Measurements from ENCODE around the gene FEM1B.

The FEM1B gene

GRCh38 chr15:68261241-68261640, 16.3 kb upstream of the FEM1B start:
- DNase-seq, result no peak

DNA sequence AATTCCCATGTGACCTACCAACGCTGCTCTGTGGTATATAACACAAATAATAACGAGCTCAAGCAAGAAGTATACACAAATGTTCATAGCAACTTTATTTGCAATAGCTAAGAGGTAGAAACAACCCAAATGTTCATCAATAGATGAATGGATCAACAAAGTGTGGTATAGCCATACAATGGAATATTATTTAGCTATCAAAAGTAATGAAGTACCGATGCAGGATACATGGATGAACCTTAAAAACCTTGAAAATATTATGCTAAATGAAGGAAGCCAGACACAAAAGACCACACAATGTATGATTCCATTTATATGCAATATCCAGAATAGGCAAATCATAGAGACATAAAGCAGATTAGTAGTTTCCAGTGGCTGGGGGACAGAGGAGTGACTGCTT, 15.6 kb upstream of the FEM1B start:
- no peak for DNase-seq

DNA sequence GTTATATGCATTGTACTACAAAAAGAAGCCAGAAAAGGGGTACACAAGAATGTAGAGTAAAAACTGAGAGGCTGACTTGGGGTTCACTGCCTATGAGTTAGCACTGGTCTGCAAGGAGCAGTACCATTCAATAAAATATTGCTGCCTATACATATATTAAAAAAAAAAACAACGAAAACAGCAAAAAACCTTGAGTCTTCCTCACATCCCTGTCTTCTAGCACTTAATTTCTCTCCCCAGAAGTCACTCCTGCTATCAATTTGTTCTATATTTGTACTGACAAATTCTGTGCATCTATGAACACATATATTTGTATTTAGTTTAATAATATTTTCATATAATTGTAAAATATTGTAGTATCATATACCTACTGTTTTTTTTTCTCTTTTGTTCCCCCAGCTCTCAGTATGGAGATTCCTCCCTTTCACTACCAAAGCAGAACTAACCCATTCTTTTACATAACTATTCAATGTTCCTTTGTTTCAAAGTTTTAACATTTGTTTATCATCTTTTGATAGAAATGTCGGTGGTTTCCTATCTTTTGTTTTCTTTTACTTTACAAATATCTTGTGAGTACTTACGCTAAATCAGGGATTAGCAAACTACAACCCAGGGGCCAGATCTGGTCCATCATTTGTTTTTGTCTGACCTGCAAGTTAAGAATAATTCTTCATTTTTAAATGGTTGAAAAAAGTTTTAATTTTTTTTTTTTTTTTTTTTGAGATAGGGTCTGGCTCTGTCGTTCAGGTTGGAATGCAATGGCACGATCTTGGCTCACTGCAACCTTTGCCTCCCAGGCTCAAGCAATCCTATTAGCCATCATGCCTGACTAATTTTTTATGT, 14.8 kb upstream of the FEM1B start:
- no peak for DNase-seq

- no peak for DNase-seq
Measured at GRCh38 chr15:68264282-68264681, 13.3 kb upstream of the FEM1B start.

DNA sequence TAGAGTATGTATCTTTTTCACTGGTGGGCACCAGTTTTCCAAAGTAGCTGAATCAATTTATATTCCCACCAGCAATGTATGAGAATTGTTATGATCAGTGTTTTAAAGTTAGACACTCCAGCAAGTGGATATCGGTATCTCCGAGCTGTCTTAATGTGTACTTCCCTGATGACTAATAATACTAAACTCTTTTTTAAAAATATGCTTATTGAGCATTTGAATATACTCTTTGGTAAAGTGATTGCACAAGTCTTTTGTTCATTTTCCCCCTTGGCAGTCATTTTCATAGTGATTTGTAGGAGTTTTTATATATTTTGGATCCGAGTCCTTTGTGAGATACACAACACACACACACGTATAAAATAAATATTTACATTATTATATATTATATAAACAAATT, 12.5 kb upstream of the FEM1B start:
- DNase-seq, result no peak

DNA sequence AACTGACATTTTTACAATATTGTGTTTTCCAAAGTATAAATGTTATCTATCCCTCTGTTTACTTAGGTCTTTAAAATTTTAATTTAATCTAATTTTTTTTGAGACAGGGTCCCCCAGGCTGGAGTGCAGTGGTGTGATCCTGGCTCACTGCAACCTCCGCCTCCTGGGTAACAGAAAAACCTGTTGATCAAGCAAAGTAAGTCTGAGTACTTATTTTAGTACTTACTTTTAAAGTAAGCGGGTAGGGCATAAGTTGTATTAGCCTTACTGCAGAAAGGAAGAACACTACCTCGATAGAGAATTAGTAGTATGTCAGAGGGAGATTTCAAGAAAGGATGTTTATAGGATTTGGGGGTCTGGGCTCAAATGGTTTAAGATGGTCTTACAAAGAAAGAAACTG, 11.9 kb upstream of the FEM1B start:
- DNase-seq, result no peak

DNA sequence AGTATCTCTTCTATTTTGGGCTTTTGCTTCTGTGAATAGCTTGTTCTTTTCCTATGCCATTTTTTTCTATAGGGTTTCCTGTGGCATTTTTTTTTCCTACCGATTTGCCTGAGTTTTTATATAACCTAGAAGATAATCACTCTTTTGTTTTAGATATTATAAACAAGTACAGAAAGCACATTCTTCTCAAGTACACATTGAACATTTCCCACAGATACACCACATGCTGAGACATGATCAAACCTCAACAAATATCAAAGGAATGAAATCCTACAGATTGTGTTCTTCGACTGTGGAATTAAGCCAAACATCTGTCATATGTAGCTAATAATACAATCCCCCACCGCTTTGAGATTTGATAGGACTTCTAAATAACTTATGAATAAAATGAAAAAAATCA, 9.1 kb upstream of the FEM1B start:
- DNase-seq, result no peak

DNA sequence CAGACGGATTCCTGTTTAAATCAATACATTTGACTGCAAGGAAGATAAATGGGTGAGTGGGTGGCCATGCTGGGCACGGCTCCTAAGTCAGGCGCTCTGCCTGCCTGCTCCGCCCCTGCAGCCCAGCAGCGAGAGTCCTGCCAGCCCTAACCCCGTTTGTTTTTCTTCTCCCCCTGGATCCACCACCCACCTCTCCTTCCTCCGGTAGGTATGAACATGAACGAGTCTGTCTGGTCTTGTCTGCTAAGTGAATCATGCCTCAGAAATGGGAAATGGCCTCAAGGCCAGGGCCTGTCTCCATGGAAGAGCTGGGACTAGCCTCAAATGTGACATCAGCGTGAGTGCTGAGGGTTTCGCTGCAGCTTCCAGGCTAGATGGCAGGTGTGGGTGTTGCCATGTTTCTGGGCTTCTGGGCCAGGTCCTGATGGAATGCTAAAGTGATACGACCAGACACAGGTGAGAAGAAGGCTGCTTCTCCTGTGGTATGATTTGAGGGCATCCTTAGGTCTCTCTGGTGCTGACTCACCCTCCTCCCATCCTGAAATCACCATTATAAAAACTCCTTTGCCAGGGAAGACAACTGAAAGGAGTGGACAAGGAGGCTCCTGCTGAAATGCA, 5.6 kb upstream of the FEM1B start:
- DNase-seq, result no peak

DNA sequence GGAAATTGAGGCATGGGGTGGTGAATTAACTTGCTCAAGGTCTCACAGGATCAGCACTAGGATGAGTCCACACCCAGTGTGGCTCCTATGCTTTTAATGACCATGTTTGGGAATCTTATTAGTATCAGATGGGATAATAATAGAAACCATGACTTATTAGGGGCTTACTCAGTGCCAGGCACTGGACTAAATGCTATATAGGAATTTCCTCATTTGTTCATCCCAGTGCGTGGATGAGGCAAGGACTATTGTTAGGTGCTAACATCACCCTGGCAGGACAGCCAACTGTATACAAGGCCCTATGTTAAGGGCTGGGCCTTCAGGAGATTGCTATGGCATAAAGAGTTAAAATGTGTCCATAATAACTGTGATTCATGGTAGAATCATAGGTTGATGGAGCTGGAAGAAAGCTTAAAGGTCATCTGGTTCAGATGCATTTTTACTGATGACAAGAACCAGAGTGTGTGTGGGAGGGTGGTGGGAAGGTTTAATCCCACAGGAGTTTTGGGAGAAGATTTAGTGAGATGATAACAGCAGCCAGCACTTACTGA, 4.7 kb upstream of the FEM1B start:
- DNase-seq, result no peak

DNA sequence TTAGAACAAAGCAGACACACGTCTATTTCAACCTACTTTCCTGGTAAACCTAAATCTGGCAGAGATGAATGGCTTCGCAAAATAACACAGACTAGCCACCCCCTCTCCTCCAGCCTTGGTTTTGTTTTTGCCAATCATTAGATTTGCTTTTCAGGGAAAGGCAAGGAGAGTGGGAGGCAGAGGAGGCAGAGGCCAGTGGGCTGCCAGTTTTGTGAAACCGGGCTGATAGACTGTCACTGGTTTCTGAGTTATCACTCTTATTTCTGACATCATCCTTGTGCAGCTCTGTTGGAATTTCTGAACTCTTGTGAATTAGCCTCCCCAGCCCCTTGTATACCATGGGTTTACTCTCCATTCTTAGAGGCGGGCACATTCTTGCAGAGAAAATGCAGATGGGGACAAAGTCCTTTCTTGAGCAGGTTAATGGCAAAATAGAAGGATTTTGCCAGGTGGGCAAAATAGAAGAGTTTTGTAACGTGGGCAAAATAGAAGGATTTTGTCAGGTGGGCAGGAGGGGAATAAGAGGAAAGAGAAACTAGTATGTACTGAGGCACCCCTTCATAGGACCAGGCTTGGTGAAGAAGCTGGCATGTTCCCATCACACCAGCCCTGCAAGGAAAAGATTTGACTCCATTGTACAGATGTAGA, 3.2 kb upstream of the FEM1B start:
- DNase-seq, result no peak

GRCh38 chr15:68275165-68275746, 2.3 kb upstream of the FEM1B start:
- no peak for DNase-seq

- no peak for DNase-seq
Measured at GRCh38 chr15:68276668-68277067, 877 bp upstream of the FEM1B start.

DNA sequence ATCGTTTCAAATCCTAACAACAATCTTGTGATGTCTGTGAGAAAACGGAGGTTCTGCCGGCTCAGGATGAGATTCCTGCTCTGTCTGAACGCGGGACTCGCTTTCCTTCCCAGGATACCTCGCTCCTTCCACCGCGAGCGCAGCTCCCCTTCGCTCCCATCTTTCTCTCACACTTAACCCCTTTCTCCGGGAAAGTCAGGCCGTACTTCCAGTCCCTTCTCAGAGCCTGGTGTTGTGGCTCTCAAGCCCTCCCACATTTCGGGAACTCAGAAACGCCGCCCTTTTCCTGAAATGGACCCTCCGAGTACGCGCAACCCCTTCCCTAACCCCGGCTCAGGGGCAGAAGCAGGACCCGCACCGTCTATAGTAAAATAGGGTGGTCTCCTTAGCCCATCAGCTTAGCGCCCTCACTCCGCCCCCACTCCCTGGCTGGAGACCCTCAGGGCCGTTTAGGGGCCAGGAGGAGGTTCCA, 378 bp upstream of the FEM1B start:
- no peak for DNase-seq

- no peak for DNase-seq
Measured at GRCh38 chr15:68278345-68278594, 725 bp downstream of the FEM1B start.

GRCh38 chr15:68278595-68279405, 1.3 kb downstream of the FEM1B start:
- DNase-seq, result peak; percentile 42

DNA sequence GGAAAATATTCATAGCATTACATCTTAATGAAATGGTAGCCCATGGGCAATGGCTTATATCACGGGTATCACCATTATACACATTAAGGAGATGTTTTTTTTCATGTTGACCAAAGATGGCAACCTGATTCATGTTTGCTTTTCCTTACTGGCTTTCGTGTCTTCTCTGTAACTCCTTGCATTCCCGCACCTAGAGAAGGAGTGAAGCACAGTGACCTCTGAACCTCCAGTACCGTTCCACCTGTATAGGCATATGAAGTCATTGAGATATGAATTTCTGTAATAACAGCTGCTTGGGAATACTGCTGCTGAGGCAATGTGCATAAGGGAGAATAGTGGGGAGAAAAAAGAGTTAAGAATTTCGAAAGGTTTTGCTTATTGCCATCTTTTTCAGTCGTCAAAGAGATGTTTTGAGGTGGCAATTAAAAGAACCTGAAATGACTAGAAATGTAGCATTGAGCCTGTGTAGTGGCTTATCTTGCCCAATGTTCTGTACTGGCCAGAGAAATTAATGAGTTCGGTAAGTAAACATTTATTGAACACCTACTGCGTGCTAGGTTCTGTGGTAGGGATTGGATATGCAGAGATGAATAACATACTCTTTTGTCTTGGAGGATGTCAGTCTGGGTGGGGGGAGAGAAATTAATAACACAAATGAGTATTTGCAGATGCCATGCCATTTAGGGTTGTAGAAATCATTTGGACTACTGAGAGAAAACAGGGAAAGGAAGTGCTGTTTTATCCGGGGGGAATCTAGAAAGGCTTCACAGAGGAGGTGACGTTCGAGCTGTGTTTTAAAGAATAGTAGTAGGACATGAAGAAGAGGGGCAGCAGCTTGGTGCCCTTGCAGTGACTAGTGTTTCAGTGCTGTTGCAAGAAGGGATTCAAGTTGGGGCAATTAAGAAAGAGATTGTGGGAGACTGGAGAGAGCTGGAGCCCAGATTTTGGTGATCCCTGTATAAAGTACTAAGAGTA, 2.5 kb downstream of the FEM1B start:
- DNase-seq, result no peak

- DNase-seq, result no peak
Measured at GRCh38 chr15:68281008-68281407, 3.5 kb downstream of the FEM1B start.

GRCh38 chr15:68283401-68283800, 5.9 kb downstream of the FEM1B start:
- DNase-seq, result no peak

GRCh38 chr15:68284616-68285258, 7.2 kb downstream of the FEM1B start:
- DNase-seq, result no peak

GRCh38 chr15:68285259-68285980, 7.9 kb downstream of the FEM1B start:
- no peak for DNase-seq
